Erythroblast (primary cell): ENCODE results near the gene GPHN.

ENCODE experiments used
- GATA1 ChIP-seq: IDR thresholded peaks from 2 replicates; pipeline ENCODE4 v1.6.1; 2011; ENCODE audit warnings: low read depth, mild to moderate bottlenecking, control low read depth, low read length, moderate library complexity
- POLR2A ChIP-seq: IDR thresholded peaks from 2 replicates; pipeline ENCODE4 v1.6.1; 2011; ENCODE audit warnings: mild to moderate bottlenecking, low read length

DNA sequence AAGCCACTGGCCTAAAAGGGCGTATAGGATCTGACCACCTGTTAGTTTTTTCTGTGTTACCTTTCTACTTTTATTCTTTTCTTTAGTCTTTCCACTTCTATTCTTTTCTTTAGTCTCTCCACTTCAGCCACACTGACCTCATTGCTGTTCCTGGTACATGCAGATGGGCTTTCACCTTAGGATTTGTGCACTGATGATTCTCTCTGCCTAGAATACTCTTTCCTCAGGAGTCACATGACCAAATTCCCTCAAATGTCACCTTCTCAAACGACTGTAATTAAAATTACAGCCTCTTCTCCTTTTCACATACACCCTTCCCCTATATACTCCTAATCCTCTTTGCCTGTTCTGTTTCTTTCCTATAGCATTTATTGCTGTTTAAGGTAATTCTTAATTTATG, 36.0 kb downstream of the GPHN start:
- TF ChIP-seq POLR2A = no peak
- TF ChIP-seq GATA1 = no peak
